Stimulated activated CD4-positive, alpha-beta T cell treated with anti-CD3 and anti-CD28 coated beads, Interleukin-1b, Interleukin-23, amount 100 ng/mL, for 4 hours (primary cell): ENCODE results near the gene ZNF775.

Experiments
- DNase-seq, 2 donors: peaks; one replicate each; pipeline ENCODE4 v3.0.0-alpha.2; 2020; ENCODE audit warnings: low read depth in 2 of 2

Gene ZNF775

GRCh38 chr7:150368884-150369747 is 10.0 kb upstream of the ZNF775 start:
- peak; percentile 65 to 71 for DNase-seq

- DNase-seq: no peak
These were observed 9.2 kb upstream of the ZNF775 start for GRCh38 chr7:150369748-150370501.

- DNase-seq: no peak
These were observed 8.5 kb upstream of the ZNF775 start for GRCh38 chr7:150370612-150371071.

- no peak for DNase-seq
These were observed 7.8 kb upstream of the ZNF775 start for GRCh38 chr7:150371131-150371995.

GRCh38 chr7:150371996-150372270 is 7.2 kb upstream of the ZNF775 start:
- no peak for DNase-seq

GRCh38 chr7:150372271-150373048 is 6.7 kb upstream of the ZNF775 start:
- no peak for DNase-seq

GRCh38 chr7:150373049-150373801 is 5.9 kb upstream of the ZNF775 start:
- DNase-seq: no peak

- DNase-seq: no peak
These were observed 5.1 kb upstream of the ZNF775 start for GRCh38 chr7:150374026-150374425.

- DNase-seq: no peak
These were observed 4.7 kb upstream of the ZNF775 start for GRCh38 chr7:150374472-150374871.

- peak in 1 of 2 donors; percentile 45 for DNase-seq
These were observed 3.2 kb upstream of the ZNF775 start for GRCh38 chr7:150375662-150376521.

GRCh38 chr7:150376560-150376959 is 2.6 kb upstream of the ZNF775 start:
- DNase-seq: no peak

GRCh38 chr7:150377196-150377595 is 1.9 kb upstream of the ZNF775 start:
- no peak for DNase-seq

GRCh38 chr7:150377635-150378034 is 1.5 kb upstream of the ZNF775 start:
- no peak for DNase-seq

GRCh38 chr7:150378115-150378852 is 846 bp upstream of the ZNF775 start:
- DNase-seq: no peak

- no peak for DNase-seq
These were observed 580 bp downstream of the ZNF775 start for GRCh38 chr7:150379441-150380379.

- DNase-seq: no peak
These were observed 1.3 kb downstream of the ZNF775 start for GRCh38 chr7:150380463-150380862.

GRCh38 chr7:150381096-150381495 is 2.0 kb downstream of the ZNF775 start:
- DNase-seq: no peak

GRCh38 chr7:150381785-150382122 is 2.6 kb downstream of the ZNF775 start:
- DNase-seq: no peak
